Activated CD4-positive, alpha-beta memory T cell treated with anti-CD3 and anti-CD28 coated beads, Interleukin-2, amount 10 ng/mL, durations not matched to agents 7 days and 5 days (primary cell): ENCODE results near the gene SRBD1. TPM values are rescaled to one million over a fixed set of nuclear protein-coding genes. Genes with fewer than 3 reads are reported as not detected.
A peak's percentile ranks its signal among the peaks of the same experiment; 100 is the strongest.

Source experiments
- CTCF ChIA-PET: fragments of 350-600 bp; sonication (Branson Sonifier 250); formaldehyde crosslinking; loops from one replicate; lab custom pipeline; 2021; ENCODE audit warnings: antibody characterized with exemption, inconsistent platforms; lab: Charles Lee
- POLR2A ChIA-PET: fragments of 350-600 bp; sonication (Branson Sonifier 250); formaldehyde crosslinking; loops from one replicate; lab custom pipeline; 2021; ENCODE audit warnings: antibody characterized with exemption; lab: Charles Lee
- DNase-seq: peaks from one replicate; pipeline ENCODE4 v3.0.0-alpha.2; 2020
- H3K27ac Mint-ChIP-seq: one replicate; pipeline ENCODE4 v1.8.0; 2021; ENCODE audit warnings: mild to moderate bottlenecking, mixed read lengths
- H3K27me3 Mint-ChIP-seq: one replicate; pipeline ENCODE4 v1.8.0; 2021; ENCODE audit warnings: mixed read lengths
- H3K36me3 Mint-ChIP-seq: one replicate; pipeline ENCODE4 v1.8.0; 2021; ENCODE audit warnings: low read depth, mixed read lengths
- H3K4me1 Mint-ChIP-seq: one replicate; pipeline ENCODE4 v1.8.0; 2021; ENCODE audit warnings: mixed read lengths
- H3K4me3 Mint-ChIP-seq: one replicate; pipeline ENCODE4 v1.8.0; 2021; ENCODE audit warnings: mild to moderate bottlenecking, mixed read lengths
- H3K9me3 Mint-ChIP-seq: one replicate; pipeline ENCODE4 v1.8.0; 2021; ENCODE audit warnings: mixed read lengths
- total RNA-seq, 2 experiments: library from RNA; stranded (reverse); gene quantifications; one replicate each; pipeline ENCODE4 v1.2.3, GENCODE V29; 2021

SRBD1 gene
- total RNA-seq, 2 experiments from 2014 or later, result 18.1 to 18.9 TPM

- Mint-ChIP-seq H3K4me3 (no peak overlapping the region), H3K9me3 (no peaks in the 10 kb centered on the region), H3K27ac (no peak overlapping the region), H3K36me3 (peaks cover 8% of the 10 kb centered on the region), H3K4me1 (no peaks in the 10 kb centered on the region), H3K27me3 (no peaks in the 10 kb centered on the region)
- ChIA-PET POLR2A (no interaction called here), CTCF (no interaction called here)
- DNase-seq, result no peak
Measured at GRCh38 chr2:45510701-45511420, 100.2 kb downstream of the SRBD1 start.

- ChIA-PET CTCF (interaction anchor here (1.8 kb wide), 1 partner anchor 12 kb away, joined by 16 read pairs; no protein-coding TSS in a partner anchor), POLR2A (no interaction called here)
- Mint-ChIP-seq H3K36me3 (peaks cover 12% of the 10 kb centered on the region), H3K4me1 (no peaks in the 10 kb centered on the region), H3K27me3 (no peaks in the 10 kb centered on the region), H3K4me3 (no peak overlapping the region), H3K27ac (no peak overlapping the region), H3K9me3 (peaks cover 4% of the 10 kb centered on the region)
- no peak for DNase-seq
Measured at GRCh38 chr2:45506756-45507155, 104.3 kb downstream of the SRBD1 start.

- Mint-ChIP-seq H3K27me3 (no peaks in the 10 kb centered on the region), H3K36me3 (peaks cover 16% of the 10 kb centered on the region), H3K4me1 (no peaks in the 10 kb centered on the region), H3K9me3 (peaks cover 9% of the 10 kb centered on the region), H3K27ac (no peak overlapping the region), H3K4me3 (no peak overlapping the region)
- POLR2A ChIA-PET, result no interaction called here
- DNase-seq, result no peak
- CTCF ChIA-PET, result interaction anchor here (1.8 kb wide), 1 partner anchor 11 kb away, joined by 16 read pairs; no protein-coding TSS in a partner anchor
Measured at GRCh38 chr2:45505138-45505537, 105.9 kb downstream of the SRBD1 start.

- Mint-ChIP-seq H3K36me3 (peaks cover 17% of the 10 kb centered on the region), H3K27me3 (no peaks in the 10 kb centered on the region), H3K4me1 (peaks cover 34% of the 10 kb centered on the region), H3K27ac (no peak overlapping the region), H3K4me3 (no peak overlapping the region), H3K9me3 (peaks cover 9% of the 10 kb centered on the region)
- DNase-seq, result no peak
- ChIA-PET POLR2A (no interaction called here), CTCF (interaction anchor here (1.6 kb wide), 1 partner anchor 518 kb away, joined by 4 read pairs; no protein-coding TSS in a partner anchor)
Measured at GRCh38 chr2:45498661-45499550, 112.2 kb downstream of the SRBD1 start.

- Mint-ChIP-seq H3K4me1 (peaks cover 34% of the 10 kb centered on the region), H3K9me3 (peaks cover 6% of the 10 kb centered on the region), H3K27me3 (no peaks in the 10 kb centered on the region), H3K4me3 (no peak overlapping the region), H3K36me3 (peaks cover 15% of the 10 kb centered on the region), H3K27ac (peak overlapping the region; percentile 6)
- POLR2A ChIA-PET, result interaction anchor here (0.7 to 1.8 kb wide), 2 partner anchors 10 to 70 kb away, joined by 3 to 4 read pairs; no protein-coding TSS in a partner anchor
- CTCF ChIA-PET, result interaction anchor here (2.4 kb wide), 1 partner anchor 516 kb away, joined by 7 read pairs; no protein-coding TSS in a partner anchor
- peak; percentile 21 for DNase-seq
Measured at GRCh38 chr2:45497355-45497754, 113.7 kb downstream of the SRBD1 start.

GRCh38 chr2:45496869-45497268 is 114.2 kb downstream of the SRBD1 start:
- no peak overlapping the region for H3K4me3 Mint-ChIP-seq
- DNase-seq, result no peak
- H3K27ac Mint-ChIP-seq, result peak overlapping the region; percentile 6
- H3K36me3 Mint-ChIP-seq, result peaks cover 13% of the 10 kb centered on the region
- H3K27me3 Mint-ChIP-seq, result no peaks in the 10 kb centered on the region
- H3K4me1 Mint-ChIP-seq, result peaks cover 34% of the 10 kb centered on the region
- ChIA-PET CTCF (interaction anchor here (0.9 to 2.4 kb wide), 2 partner anchors 483 to 515 kb away, joined by 4 to 7 read pairs; no protein-coding TSS in a partner anchor), POLR2A (interaction anchor here (0.7 to 1.8 kb wide), 3 partner anchors 10 to 515 kb away, joined by 3 to 4 read pairs (median 3); no protein-coding TSS in a partner anchor)
- H3K9me3 Mint-ChIP-seq, result peaks cover 4% of the 10 kb centered on the region

GRCh38 chr2:45494978-45495293 is 116.1 kb downstream of the SRBD1 start:
- Mint-ChIP-seq H3K9me3 (no peaks in the 10 kb centered on the region), H3K4me1 (peaks cover 34% of the 10 kb centered on the region), H3K4me3 (no peak overlapping the region), H3K27ac (no peak overlapping the region), H3K27me3 (no peaks in the 10 kb centered on the region), H3K36me3 (peaks cover 1% of the 10 kb centered on the region)
- no peak for DNase-seq
- ChIA-PET CTCF (interaction anchor here (0.7 to 4.1 kb wide), 10 partner anchors 8 to 513 kb away, joined by 3 to 40 read pairs (median 5); no protein-coding TSS in a partner anchor), POLR2A (no interaction called here)

GRCh38 chr2:45494275-45494977 is 116.6 kb downstream of the SRBD1 start:
- ChIA-PET POLR2A (no interaction called here), CTCF (interaction anchor here (0.8 to 4.1 kb wide), 13 partner anchors 8 to 513 kb away, joined by 3 to 40 read pairs (median 5); no protein-coding TSS in a partner anchor)
- Mint-ChIP-seq H3K27me3 (no peaks in the 10 kb centered on the region), H3K27ac (no peak overlapping the region), H3K36me3 (no peaks in the 10 kb centered on the region), H3K4me3 (no peak overlapping the region), H3K4me1 (peaks cover 32% of the 10 kb centered on the region), H3K9me3 (no peaks in the 10 kb centered on the region)
- DNase-seq, result no peak

- peaks cover 6% of the 10 kb centered on the region for H3K36me3 Mint-ChIP-seq
- ChIA-PET CTCF (interaction anchor here (1.1 to 1.5 kb wide), 2 partner anchors 10 to 501 kb away, joined by 3 to 5 read pairs; no protein-coding TSS in a partner anchor), POLR2A (no interaction called here)
- H3K27ac Mint-ChIP-seq, result no peak overlapping the region
- DNase-seq, result no peak
- H3K27me3 Mint-ChIP-seq, result no peaks in the 10 kb centered on the region
- no peaks in the 10 kb centered on the region for H3K9me3 Mint-ChIP-seq
- no peaks in the 10 kb centered on the region for H3K4me1 Mint-ChIP-seq
- no peak overlapping the region for H3K4me3 Mint-ChIP-seq
Measured at GRCh38 chr2:45484965-45485364, 126.1 kb downstream of the SRBD1 start.

GRCh38 chr2:45483997-45484396 is 127.1 kb downstream of the SRBD1 start:
- CTCF ChIA-PET, result interaction anchor here (0.8 kb wide), 1 partner anchor 462 kb away, joined by 3 read pairs; no protein-coding TSS in a partner anchor
- H3K4me3 Mint-ChIP-seq, result no peak overlapping the region
- H3K36me3 Mint-ChIP-seq, result peaks cover 6% of the 10 kb centered on the region
- H3K4me1 Mint-ChIP-seq, result no peaks in the 10 kb centered on the region
- POLR2A ChIA-PET, result no interaction called here
- no peak for DNase-seq
- H3K27me3 Mint-ChIP-seq, result no peaks in the 10 kb centered on the region
- no peak overlapping the region for H3K27ac Mint-ChIP-seq
- H3K9me3 Mint-ChIP-seq, result no peaks in the 10 kb centered on the region

- no peak for DNase-seq
- H3K4me3 Mint-ChIP-seq, result no peak overlapping the region
- H3K27ac Mint-ChIP-seq, result no peak overlapping the region
- ChIA-PET POLR2A (no interaction called here), CTCF (no interaction called here)
- H3K9me3 Mint-ChIP-seq, result no peaks in the 10 kb centered on the region
- H3K27me3 Mint-ChIP-seq, result no peaks in the 10 kb centered on the region
- no peaks in the 10 kb centered on the region for H3K4me1 Mint-ChIP-seq
- H3K36me3 Mint-ChIP-seq, result peaks cover 14% of the 10 kb centered on the region
Measured at GRCh38 chr2:45477546-45477945, 133.5 kb downstream of the SRBD1 start.

- CTCF ChIA-PET, result no interaction called here
- Mint-ChIP-seq H3K36me3 (peaks cover 8% of the 10 kb centered on the region), H3K9me3 (no peaks in the 10 kb centered on the region), H3K4me3 (no peak overlapping the region), H3K27ac (no peak overlapping the region), H3K27me3 (no peaks in the 10 kb centered on the region), H3K4me1 (no peaks in the 10 kb centered on the region)
- no peak for DNase-seq
- POLR2A ChIA-PET, result no interaction called here
Measured at GRCh38 chr2:45470531-45470930, 140.5 kb downstream of the SRBD1 start.
